NCI-H69 (cell line): ENCODE data around the gene CD28.
"Not testable (repeated sequence)": the region's sequence is repeated elsewhere in the genome, so short reads cannot be mapped to it uniquely, and the experiment has no call there.

Source experiments
- DNase-seq: peaks from one replicate; lab custom pipeline; 2025; lab: John Stamatoyannopoulos, UW

Gene CD28

GRCh38 chr2:203748331-203749126, 42.1 kb downstream of the CD28 start:
- no peak for DNase-seq

- no peak for DNase-seq
These were observed 44.1 kb downstream of the CD28 start for GRCh38 chr2:203750346-203751068.

GRCh38 chr2:203751685-203752271, 45.3 kb downstream of the CD28 start:
- no peak for DNase-seq

GRCh38 chr2:203756161-203756560, 49.7 kb downstream of the CD28 start:
- no peak for DNase-seq

GRCh38 chr2:203758841-203759689, 52.6 kb downstream of the CD28 start:
- DNase-seq, result no peak

- DNase-seq, result no peak
These were observed 53.4 kb downstream of the CD28 start for GRCh38 chr2:203759690-203760365.

GRCh38 chr2:203761121-203761520, 54.7 kb downstream of the CD28 start:
- no peak for DNase-seq

GRCh38 chr2:203763241-203763937, 57.0 kb downstream of the CD28 start:
- DNase-seq, result no peak

- DNase-seq, result no peak
These were observed 57.7 kb downstream of the CD28 start for GRCh38 chr2:203763938-203764664.

- no peak for DNase-seq
These were observed 66.2 kb downstream of the CD28 start for GRCh38 chr2:203772456-203773165.

GRCh38 chr2:203774760-203775159, 68.3 kb downstream of the CD28 start:
- DNase-seq, result no peak

- DNase-seq, result no peak
These were observed 69.2 kb downstream of the CD28 start for GRCh38 chr2:203775684-203776083.

GRCh38 chr2:203777030-203777429, 70.6 kb downstream of the CD28 start:
- DNase-seq, result no peak

GRCh38 chr2:203779477-203780073, 73.1 kb downstream of the CD28 start:
- not testable (repeated sequence) for DNase-seq

GRCh38 chr2:203780231-203780630, 73.8 kb downstream of the CD28 start:
- DNase-seq, result no peak

GRCh38 chr2:203781151-203781550, 74.7 kb downstream of the CD28 start:
- no peak for DNase-seq

- DNase-seq, result peak; percentile 28
These were observed 76.0 kb downstream of the CD28 start for GRCh38 chr2:203782262-203782976.

GRCh38 chr2:203783496-203784203, 77.2 kb downstream of the CD28 start:
- no peak for DNase-seq
